Immature natural killer cell (primary cell): Measurements from ENCODE around the gene HLA-A. TPM values are rescaled to one million over a fixed set of nuclear protein-coding genes. Genes with fewer than 3 reads are reported as not detected.
A peak's percentile ranks its signal among the peaks of the same experiment; 100 is the strongest.

Experiments
- DNase-seq, 3 donors: peaks; one replicate each; pipeline ENCODE4 v3.0.0; 2022; ENCODE audit warnings: mixed read lengths in 1 of 3
- H3K27ac Mint-ChIP-seq, 6 donors: one replicate each; pipeline ENCODE4 v1.8.0; 2020; ENCODE audit warnings: mixed read lengths in 6 of 6, mild to moderate bottlenecking in 5 of 6, inconsistent platforms in 4 of 6, moderate library complexity in 3 of 6
- H3K27me3 Mint-ChIP-seq, 3 donors: one replicate each; pipeline ENCODE4 v1.8.0; 2020 to 2021; ENCODE audit warnings: low read depth in 3 of 3, mild to moderate bottlenecking in 3 of 3, mixed read lengths in 3 of 3, moderate library complexity in 3 of 3, inconsistent platforms in 1 of 3
- H3K36me3 Mint-ChIP-seq, 3 donors: one replicate each; pipeline ENCODE4 v1.8.0; 2020; ENCODE audit warnings: mixed read lengths in 3 of 3, inconsistent platforms in 2 of 3, mild to moderate bottlenecking in 2 of 3
- H3K4me1 Mint-ChIP-seq, 2 donors: one replicate each; pipeline ENCODE4 v1.8.0; 2020; ENCODE audit warnings: inconsistent platforms in 2 of 2, mild to moderate bottlenecking in 2 of 2, mixed read lengths in 2 of 2, moderate library complexity in 1 of 2
- H3K4me3 Mint-ChIP-seq, 5 donors: one replicate each; pipeline ENCODE4 v1.8.0; 2020; ENCODE audit warnings: mild to moderate bottlenecking in 5 of 5, mixed read lengths in 5 of 5, inconsistent platforms in 3 of 5, moderate library complexity in 3 of 5
- H3K9me3 Mint-ChIP-seq, 6 donors: one replicate each; pipeline ENCODE4 v1.8.0; 2020; ENCODE audit warnings: mild to moderate bottlenecking in 6 of 6, mixed read lengths in 6 of 6, inconsistent platforms in 4 of 6, moderate library complexity in 3 of 6
- polyA plus RNA-seq, 3 donors: library from polyadenylated mRNA; unstranded; fragments of 300-500 nt; fragmentation: Illumina TruSeq; gene quantifications; one replicate each; pipeline ENCODE4 v1.2.3, GENCODE V29; 2021

The HLA-A gene
- polyA plus RNA-seq, 3 donors from 2014 or later: 2,780 to 4,438 (median 4,182) TPM

DNA sequence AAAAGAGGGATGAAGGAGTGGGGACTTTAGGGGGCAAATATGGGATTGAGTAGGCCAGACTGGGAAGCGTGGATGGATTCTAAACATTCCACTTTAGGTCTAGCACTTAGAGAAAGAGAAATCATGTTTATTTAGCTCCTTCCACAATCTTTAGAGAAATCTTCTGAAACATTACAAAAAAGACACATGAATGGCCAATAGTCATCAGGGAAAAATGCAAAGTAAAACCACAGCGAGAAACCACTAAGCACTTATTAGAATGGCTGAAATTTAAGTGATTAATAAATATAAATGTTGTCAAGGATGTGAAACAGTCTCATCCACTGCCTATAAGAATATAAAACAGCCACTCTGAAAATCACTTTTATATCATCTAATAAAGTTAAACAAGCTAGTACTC is 46.9 kb downstream of the HLA-A start:
- peaks cover 0 to 3% (median 0%) of the 10 kb centered on the region in 3 donors for H3K27me3 Mint-ChIP-seq
- H3K36me3 Mint-ChIP-seq: peaks cover 0 to 4% (median 0%) of the 10 kb centered on the region in 3 donors
- no peaks in the 10 kb centered on the region for H3K4me1 Mint-ChIP-seq
- no peaks in the 10 kb centered on the region for H3K9me3 Mint-ChIP-seq
- DNase-seq: no peak
- H3K27ac Mint-ChIP-seq: no peak overlapping the region
- H3K4me3 Mint-ChIP-seq: no peak overlapping the region

DNA sequence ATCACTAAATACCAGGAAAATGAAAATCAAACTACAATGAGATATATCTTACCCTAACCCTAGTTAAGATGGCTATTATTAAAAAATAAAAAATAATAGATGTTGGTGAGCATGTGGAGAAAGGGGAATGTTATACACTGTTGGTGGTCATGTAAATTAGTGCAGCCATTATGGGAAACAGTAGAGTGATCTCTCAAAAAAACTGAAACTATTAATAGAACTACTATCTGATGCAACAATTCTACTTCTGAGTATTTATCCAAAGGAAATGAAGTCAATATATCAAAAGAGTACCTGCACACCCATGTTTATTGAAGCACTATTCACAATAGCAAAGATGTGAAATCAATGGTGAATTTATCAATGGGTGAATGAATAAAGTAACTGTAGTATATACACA is 48.6 kb downstream of the HLA-A start:
- H3K27ac Mint-ChIP-seq: no peak overlapping the region
- DNase-seq: no peak
- no peak overlapping the region for H3K4me3 Mint-ChIP-seq
- peaks cover 0 to 4% (median 0%) of the 10 kb centered on the region in 3 donors for H3K36me3 Mint-ChIP-seq
- H3K9me3 Mint-ChIP-seq: no peaks in the 10 kb centered on the region
- peaks cover 0 to 3% (median 0%) of the 10 kb centered on the region in 3 donors for H3K27me3 Mint-ChIP-seq
- no peaks in the 10 kb centered on the region for H3K4me1 Mint-ChIP-seq

DNA sequence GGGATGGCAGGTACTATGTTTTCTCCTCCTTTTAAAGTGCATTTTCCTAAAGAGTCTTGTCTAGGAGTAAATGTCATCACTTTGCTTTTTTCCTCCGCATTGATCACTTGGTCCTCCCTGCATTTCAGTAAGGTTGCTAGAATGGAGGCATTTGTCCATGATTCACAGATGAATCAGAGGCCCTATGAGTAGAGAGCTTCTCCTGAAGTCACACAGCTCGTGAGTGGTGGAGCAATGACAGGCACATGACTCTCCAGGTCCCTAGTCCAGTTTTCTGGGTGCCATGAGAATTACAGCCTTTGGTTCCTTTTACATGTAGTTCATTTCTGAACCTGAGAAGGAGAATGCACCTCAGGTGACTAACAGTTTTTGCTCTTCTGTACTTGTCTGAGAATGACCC is 50.5 kb downstream of the HLA-A start:
- no peak for DNase-seq
- Mint-ChIP-seq H3K27me3 (peaks cover 0 to 4% (median 3%) of the 10 kb centered on the region in 3 donors), H3K27ac (no peak overlapping the region), H3K36me3 (peaks cover 0 to 4% (median 0%) of the 10 kb centered on the region in 3 donors), H3K4me3 (no peak overlapping the region), H3K9me3 (no peaks in the 10 kb centered on the region), H3K4me1 (no peaks in the 10 kb centered on the region)

DNA sequence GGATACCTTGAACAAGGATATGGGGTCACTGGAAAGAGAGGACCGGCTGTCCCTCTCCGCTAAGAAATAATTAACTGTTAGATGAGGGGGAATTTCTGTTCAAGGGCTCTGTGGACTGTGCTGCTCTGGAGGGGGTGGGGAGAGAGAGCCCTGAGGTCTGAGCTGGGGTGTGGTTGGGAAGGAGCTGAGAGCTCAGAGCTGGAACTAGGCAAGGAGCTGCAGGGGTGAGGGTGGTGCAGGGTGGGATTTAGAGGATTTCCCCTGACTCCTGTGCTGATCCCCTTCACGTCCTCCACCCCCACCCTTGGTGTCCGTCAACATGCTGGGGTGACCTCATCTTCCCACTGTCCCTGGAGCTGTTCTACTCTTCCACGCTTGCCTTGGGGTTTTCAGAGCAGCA is 52.5 kb downstream of the HLA-A start:
- no peak for DNase-seq
- Mint-ChIP-seq H3K4me1 (peaks cover 4 to 7% of the 10 kb centered on the region in 2 donors), H3K9me3 (no peaks in the 10 kb centered on the region), H3K27me3 (peaks cover 0 to 8% (median 5%) of the 10 kb centered on the region in 3 donors), H3K36me3 (peaks cover 0 to 4% (median 0%) of the 10 kb centered on the region in 3 donors), H3K4me3 (no peak overlapping the region), H3K27ac (peak overlapping the region in 1 of 6 donors; percentile 46)

DNA sequence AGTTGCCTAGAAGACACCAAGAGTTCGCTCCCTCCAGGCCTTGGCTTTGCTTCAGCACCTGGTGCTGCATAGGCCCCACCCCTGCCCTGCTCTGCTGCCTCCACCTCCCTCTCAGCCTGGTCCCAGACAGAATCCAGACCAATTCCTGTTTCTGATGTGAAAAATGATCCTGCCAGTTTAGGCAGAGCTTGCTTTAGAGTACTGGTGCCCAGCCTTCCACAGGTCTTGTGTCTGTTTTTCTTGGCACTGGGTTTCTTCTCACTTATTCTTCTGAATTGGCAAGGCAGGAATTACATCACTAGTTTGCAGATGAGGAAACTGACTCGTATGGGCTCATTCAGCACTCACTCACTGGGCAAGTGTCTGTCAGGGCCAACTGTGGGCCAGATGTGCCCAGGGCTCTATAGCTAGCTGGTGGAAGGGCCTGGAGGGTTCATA is 53.0 kb downstream of the HLA-A start:
- H3K4me3 Mint-ChIP-seq: no peak overlapping the region
- H3K36me3 Mint-ChIP-seq: peaks cover 0 to 4% (median 0%) of the 10 kb centered on the region in 3 donors
- H3K27ac Mint-ChIP-seq: no peak overlapping the region
- H3K9me3 Mint-ChIP-seq: no peaks in the 10 kb centered on the region
- peaks cover 0 to 8% (median 5%) of the 10 kb centered on the region in 3 donors for H3K27me3 Mint-ChIP-seq
- peaks cover 10 to 12% of the 10 kb centered on the region in 2 donors for H3K4me1 Mint-ChIP-seq
- DNase-seq: no peak

Other genes starting within 250 kb of the HLA-A start
- gene HLA-F, start 219.1 kb upstream of the HLA-A start, polyA plus RNA-seq: 100 to 1,000 TPM; 595 to 720 (median 639) TPM
- 1 to 10 TPM in 2 of 3 donors, not detected in 1; 2.1 to 3.1 TPM for gene HLA-G, start 114.7 kb upstream of the HLA-A start, polyA plus RNA-seq
- gene POLR1H, start 118.7 kb downstream of the HLA-A start, polyA plus RNA-seq: 100 to 1,000 TPM in 1 of 3 donors, 10 to 100 TPM in 2; 68.8 to 114 (median 87.2) TPM
- 100 to 1,000 TPM in 1 of 3 donors, 10 to 100 TPM in 2; 72.9 to 129 (median 98.8) TPM for gene PPP1R11, start 124.7 kb downstream of the HLA-A start, polyA plus RNA-seq
- gene RNF39, start 133.2 kb downstream of the HLA-A start, polyA plus RNA-seq: not detected
- not detected for gene TRIM31, start 170.6 kb downstream of the HLA-A start, polyA plus RNA-seq
- gene TRIM40, start 193.6 kb downstream of the HLA-A start, polyA plus RNA-seq: not detected
- not detected for gene TRIM10, start 218.7 kb downstream of the HLA-A start, polyA plus RNA-seq
- not detected for gene TRIM15, start 221.0 kb downstream of the HLA-A start, polyA plus RNA-seq